Measurements from ENCODE around the gene RTTN.

DNA sequence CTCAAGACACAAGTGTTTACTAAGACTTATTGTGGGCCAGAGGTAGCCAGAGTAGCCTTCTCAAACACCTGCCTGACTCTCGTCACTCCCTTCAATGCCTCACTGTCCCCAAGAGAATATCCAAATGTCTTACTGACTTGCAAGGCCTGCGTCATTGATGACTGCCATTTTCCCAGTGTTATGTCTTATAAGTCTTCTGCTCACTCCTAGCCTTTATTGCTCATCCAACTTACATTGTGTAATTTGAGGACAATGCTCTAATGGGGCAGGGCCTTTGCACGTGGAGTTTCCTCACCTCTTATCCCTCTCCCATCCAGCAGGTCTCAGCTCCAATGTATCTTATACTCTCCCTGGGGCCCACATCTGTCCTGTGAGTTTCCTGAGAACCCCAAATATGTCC lies 247.7 kb downstream of the RTTN start:
- no peak for TF ChIP-seq POLR2A (IDR thresholded peaks at IDR 0.05)
- TF ChIP-seq, protein P1, sequence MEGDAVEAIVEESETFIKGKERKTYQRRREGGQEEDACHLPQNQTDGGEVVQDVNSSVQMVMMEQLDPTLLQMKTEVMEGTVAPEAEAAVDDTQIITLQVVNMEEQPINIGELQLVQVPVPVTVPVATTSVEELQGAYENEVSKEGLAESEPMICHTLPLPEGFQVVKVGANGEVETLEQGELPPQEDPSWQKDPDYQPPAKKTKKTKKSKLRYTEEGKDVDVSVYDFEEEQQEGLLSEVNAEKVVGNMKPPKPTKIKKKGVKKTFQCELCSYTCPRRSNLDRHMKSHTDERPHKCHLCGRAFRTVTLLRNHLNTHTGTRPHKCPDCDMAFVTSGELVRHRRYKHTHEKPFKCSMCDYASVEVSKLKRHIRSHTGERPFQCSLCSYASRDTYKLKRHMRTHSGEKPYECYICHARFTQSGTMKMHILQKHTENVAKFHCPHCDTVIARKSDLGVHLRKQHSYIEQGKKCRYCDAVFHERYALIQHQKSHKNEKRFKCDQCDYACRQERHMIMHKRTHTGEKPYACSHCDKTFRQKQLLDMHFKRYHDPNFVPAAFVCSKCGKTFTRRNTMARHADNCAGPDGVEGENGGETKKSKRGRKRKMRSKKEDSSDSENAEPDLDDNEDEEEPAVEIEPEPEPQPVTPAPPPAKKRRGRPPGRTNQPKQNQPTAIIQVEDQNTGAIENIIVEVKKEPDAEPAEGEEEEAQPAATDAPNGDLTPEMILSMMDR (IDR thresholded peaks at IDR 0.05) = no peak

Data from uterus (tissue), 2 donors.